Measurements from ENCODE around the gene WDPCP.
"Not testable (repeated sequence)": the region's sequence is repeated elsewhere in the genome, so short reads cannot be mapped to it uniquely, and the experiment has no call there.

Gene WDPCP

GRCh38 chr2:63590626-63591408, 2.5 kb upstream of the WDPCP start:
- DNase-seq (ENCODE audit: low read depth) = no peak

GRCh38 chr2:63589148-63589958, 1.1 kb upstream of the WDPCP start:
- DNase-seq (ENCODE audit: low read depth) = no peak

- DNase-seq (ENCODE audit: low read depth) = no peak
Measured at GRCh38 chr2:63587814-63588384, 378 bp downstream of the WDPCP start.

- DNase-seq (ENCODE audit: low read depth) = no peak
Measured at GRCh38 chr2:63582873-63583272, 5.4 kb downstream of the WDPCP start.

- DNase-seq (ENCODE audit: low read depth) = peak; percentile 47
Measured at GRCh38 chr2:63581298-63581961, 6.8 kb downstream of the WDPCP start.

GRCh38 chr2:63580651-63581297, 7.5 kb downstream of the WDPCP start:
- DNase-seq (ENCODE audit: low read depth) = no peak

GRCh38 chr2:63578767-63579166, 9.5 kb downstream of the WDPCP start:
- DNase-seq (ENCODE audit: low read depth) = no peak

DNA sequence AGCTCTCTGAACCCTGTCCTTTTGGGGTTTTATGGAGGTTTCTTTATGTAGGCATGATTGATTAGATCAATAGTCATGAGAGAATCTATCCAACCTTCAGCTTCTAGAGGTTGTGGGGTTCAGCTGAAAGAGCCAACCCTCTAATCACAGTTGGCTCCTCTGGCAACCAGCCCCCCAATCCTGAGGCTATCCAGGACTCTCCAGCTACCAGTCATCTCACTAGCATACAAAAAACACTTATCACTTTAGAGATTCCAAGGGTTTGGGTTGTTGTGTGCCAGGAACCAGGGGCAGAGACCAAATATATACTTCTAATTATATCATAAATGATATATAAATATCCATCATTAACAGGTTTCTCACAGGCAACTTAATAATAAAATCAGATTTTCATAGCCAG, 11.7 kb downstream of the WDPCP start:
- no peak for DNase-seq (ENCODE audit: low read depth)

DNA sequence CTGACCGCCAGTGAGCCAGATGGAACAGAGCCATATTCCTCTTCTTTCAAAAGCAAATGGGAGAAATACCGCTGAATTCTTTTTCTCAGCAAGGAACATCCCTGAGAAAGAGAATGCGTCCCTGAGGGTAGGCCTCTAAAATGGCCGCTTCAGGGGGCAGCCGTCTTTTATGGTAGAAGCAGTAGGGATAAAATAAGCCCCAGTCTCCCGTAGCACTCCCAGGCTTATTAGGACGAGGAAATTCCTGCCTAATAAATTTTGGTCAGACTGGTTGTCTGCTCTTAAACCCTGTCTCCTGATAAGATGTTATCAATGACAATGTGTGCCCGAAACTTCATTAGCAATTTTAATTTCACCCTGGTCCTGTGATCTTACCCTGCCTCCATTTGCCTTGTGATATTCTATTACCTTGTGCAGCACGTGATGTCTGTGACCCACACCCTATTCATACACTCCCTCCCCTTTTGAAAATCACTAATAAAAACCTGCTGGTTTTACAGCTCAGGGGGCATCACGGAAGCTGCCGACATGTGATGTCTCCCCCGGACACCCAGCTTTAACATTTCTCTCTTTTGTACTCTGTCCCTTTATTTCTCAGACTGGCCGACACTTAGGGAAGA, 14.4 kb downstream of the WDPCP start:
- not testable (repeated sequence) for DNase-seq (ENCODE audit: low read depth)

DNA sequence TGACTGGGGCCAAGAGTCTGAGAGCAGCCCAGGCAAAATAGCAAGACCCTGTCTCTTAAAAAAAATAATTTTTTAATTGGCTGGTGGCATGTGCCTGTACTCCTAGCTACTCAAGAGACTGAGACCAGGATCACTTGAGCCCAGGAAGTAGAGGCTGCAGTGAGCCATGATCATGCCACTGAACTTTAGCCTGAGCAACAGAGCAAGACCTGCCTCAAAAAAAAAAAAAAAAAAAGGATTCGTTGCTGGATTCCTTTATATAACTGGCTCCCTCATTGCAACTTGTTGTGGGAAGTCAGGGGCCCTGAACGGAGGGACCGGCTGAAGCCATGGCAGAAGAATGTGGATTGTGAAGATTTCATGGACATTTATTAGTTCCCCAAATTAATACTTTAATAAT, 15.3 kb downstream of the WDPCP start:
- not testable (repeated sequence) for DNase-seq (ENCODE audit: low read depth)

GRCh38 chr2:63572001-63572400, 16.3 kb downstream of the WDPCP start:
- DNase-seq (ENCODE audit: low read depth) = no peak

DNA sequence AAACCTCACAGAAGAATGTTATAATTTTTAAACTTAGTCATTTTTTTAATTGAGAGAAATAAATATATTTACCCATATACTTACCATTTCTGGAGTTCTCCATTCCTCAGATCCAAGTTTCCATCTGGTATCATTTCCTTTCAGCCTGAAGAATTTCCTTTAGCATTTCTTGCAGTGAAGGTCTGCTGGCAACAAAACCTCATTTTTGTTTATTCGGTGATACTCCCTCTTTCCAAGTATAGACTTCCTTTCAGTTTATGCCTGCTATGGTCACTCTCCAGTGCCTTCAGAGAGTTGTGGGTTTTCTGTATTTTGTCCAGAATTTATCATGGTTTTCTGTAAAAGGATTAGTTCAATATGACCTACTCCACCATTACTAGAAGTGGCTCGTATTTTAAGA, 17.0 kb downstream of the WDPCP start:
- no peak for DNase-seq (ENCODE audit: low read depth)

DNA sequence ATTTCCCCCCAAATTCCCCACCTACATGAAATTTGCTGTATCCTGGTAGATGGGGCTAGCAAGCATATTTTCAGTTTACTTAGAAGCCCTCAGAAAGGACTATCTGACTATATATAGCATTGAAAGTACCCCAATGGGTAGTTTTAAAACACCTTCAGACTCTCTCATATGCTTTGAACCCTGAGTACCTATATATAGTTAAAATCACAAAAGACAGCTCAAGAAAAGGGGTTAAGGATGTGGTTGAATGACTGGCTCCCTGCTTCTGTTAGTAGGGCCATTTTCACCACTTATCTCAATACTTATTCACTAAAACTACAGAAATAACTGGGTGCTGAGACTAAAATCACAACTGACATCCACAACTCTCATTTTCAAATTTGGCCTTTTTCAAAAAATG, 18.5 kb downstream of the WDPCP start:
- DNase-seq (ENCODE audit: low read depth) = no peak

DNA sequence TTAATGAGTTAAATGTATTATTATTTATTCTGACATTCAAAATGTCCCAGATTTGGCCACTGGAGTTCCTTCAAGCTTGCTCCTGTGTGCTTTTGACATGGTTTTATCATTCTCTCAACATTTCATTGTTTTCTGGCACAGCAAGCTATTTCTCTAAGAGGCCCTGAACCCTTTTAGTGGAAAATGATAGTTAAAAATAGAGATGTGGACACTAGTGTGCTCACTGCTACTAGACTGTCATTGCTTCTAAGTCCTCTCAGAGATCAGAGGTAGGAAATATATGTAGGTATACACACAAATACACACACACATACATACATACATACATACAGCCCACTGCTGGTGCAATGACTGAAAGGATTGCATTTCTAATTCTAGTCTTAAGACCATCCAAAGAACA, 25.5 kb downstream of the WDPCP start:
- no peak for DNase-seq (ENCODE audit: low read depth)

- not testable (repeated sequence) for DNase-seq (ENCODE audit: low read depth)
Measured at GRCh38 chr2:63558922-63559321, 29.4 kb downstream of the WDPCP start.

GRCh38 chr2:63557819-63558218, 30.5 kb downstream of the WDPCP start:
- DNase-seq (ENCODE audit: low read depth) = not testable (repeated sequence)

GRCh38 chr2:63555931-63556330, 32.3 kb downstream of the WDPCP start:
- no peak for DNase-seq (ENCODE audit: low read depth)

DNA sequence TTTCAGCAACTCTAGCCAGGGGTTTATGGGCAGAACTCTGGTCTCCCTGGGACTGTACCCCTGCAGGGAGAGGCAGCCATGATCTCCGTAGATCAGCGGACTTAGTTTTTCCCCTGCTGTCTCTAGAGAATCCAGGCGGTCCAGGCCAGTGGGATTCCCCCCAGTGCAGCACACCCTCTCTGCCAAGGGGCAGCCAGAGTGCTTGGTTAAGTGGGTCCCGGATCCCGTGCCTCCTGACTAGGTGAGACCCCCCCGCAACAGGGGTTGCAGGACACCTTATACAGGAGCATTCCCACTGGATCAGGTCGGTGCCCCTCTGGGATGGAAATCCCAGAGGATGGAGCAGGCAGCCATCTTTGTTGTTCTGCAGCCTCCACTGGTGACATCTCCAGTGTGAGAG, 33.0 kb downstream of the WDPCP start:
- DNase-seq (ENCODE audit: low read depth) = no peak

DNA sequence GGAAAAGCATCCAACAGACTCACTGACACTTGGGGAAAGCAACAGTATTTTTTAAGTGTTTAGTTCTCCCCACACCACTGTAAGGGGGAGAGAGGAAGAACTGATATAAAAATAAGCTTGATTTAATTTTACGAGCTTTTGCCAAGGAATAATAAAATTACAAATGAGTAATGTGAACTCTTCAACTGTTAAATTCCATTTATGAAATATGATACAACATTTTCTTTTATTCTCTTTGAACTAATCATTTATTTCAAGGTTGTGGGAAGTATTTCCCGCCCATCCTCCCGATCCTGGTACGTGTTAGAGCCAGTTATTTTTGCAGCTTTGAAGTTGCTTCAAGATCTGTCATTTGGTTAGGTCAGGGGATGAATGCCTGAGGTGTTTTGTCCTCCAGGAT, 35.2 kb downstream of the WDPCP start:
- DNase-seq (ENCODE audit: low read depth) = no peak

DNA sequence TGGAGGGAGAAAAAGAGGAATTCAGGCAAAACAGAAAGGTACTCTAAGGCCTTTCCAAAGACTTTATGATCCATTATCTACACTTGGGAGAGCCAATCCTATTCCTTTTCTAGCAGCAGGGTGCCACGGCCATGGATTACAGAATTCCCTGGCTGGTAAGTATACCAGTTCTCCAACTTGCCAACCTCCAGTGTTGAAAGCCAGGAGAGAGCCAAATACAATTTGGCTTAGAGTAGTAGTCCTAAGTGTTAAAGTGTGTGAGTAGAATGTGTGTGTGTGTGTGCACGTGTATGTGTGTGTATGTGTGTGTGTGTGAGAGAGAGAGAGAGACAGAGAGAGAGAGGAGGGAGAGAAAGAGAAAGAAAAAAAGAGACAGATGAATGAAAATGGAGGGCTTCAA, 43.3 kb downstream of the WDPCP start:
- DNase-seq (ENCODE audit: low read depth) = no peak

GRCh38 chr2:63544017-63544627, 44.2 kb downstream of the WDPCP start:
- no peak for DNase-seq (ENCODE audit: low read depth)
